IMR-90 (cell line): Measurements from ENCODE around the gene GLDC. TPM values are rescaled to one million over a fixed set of nuclear protein-coding genes. Genes with fewer than 3 reads are reported as not detected.

ENCODE experiments used
- ATAC-seq: fragments of 200-7000 bp; cut with Tn5 transposase; 2 replicates; pipeline ENCODE4 v1.9.1; 2020; ENCODE audit warnings: low read depth, mild to moderate bottlenecking, moderate library complexity
- BruUV-seq: library from RNA; stranded (reverse); fragments of 400-500 nt; replicated peaks from 2 replicates; lab custom pipeline; 2021; lab: Mats Ljungman, UMichigan
- CTCF ChIA-PET: fragments of 300-600 bp; formaldehyde crosslinking; extraction: SDS; loops from one replicate; lab custom pipeline; 2021; ENCODE audit warnings: antibody characterized with exemption; lab: Yijun Ruan, JAX
- POLR2A ChIA-PET: fragments of 300-600 bp; sonication (Branson Sonifier 250); formaldehyde crosslinking; loops from one replicate; lab custom pipeline; 2022; ENCODE audit warnings: antibody characterized with exemption; ENCODE audit not compliant: unreplicated experiment; lab: Charles Lee
- DNase-seq: peaks from one replicate; pipeline ENCODE4 v3.0.0; 2013
- H2AFZ ChIP-seq: replicated peaks from 2 replicates; pipeline ENCODE3; 2013; ENCODE audit warnings: low read length, mild to moderate bottlenecking; ENCODE audit not compliant: poor library complexity
- H2AK5ac ChIP-seq: 2 replicates; pipeline ENCODE4 v1.6.1; 2013; ENCODE audit warnings: low read depth, low read length, inconsistent platforms
- H2AK9ac ChIP-seq: replicated peaks from 2 replicates; pipeline ENCODE3; 2013; ENCODE audit warnings: mild to moderate bottlenecking, low read depth, low read length, moderate library complexity; ENCODE audit not compliant: poor library complexity
- H2BK120ac ChIP-seq: 2 replicates; pipeline ENCODE4 v1.6.1; 2013; ENCODE audit warnings: low read depth, low read length, inconsistent platforms
- H2BK15ac ChIP-seq: 3 replicates; pipeline ENCODE4 v1.6.1; 2013; ENCODE audit warnings: low read depth, low read length, inconsistent platforms
- H2BK20ac ChIP-seq: 2 replicates; pipeline ENCODE4 v1.6.1; 2013; ENCODE audit warnings: low read depth, mild to moderate bottlenecking, inconsistent platforms, low read length, moderate library complexity
- H2BK5ac ChIP-seq: 2 replicates; pipeline ENCODE4 v1.6.1; 2013; ENCODE audit warnings: mild to moderate bottlenecking, low read depth, low read length, inconsistent platforms; ENCODE audit not compliant: poor library complexity, severe bottlenecking
- H3K14ac ChIP-seq: replicated peaks from 2 replicates; pipeline ENCODE4 v1.6.1; 2013; ENCODE audit warnings: low read depth, low read length, inconsistent platforms
- H3K18ac ChIP-seq: 2 replicates; pipeline ENCODE4 v1.6.1; 2013; ENCODE audit warnings: low read depth, low read length, control low read depth
- H3K23ac ChIP-seq: 2 replicates; pipeline ENCODE4 v1.6.1; 2013; ENCODE audit warnings: low read depth, low read length, inconsistent platforms
- H3K27ac ChIP-seq: 2 replicates; pipeline ENCODE4 v1.5.1; 2013; ENCODE audit warnings: mild to moderate bottlenecking, control low read depth, low read length; ENCODE audit not compliant: insufficient read depth
- H3K27me3 ChIP-seq: 2 replicates; pipeline ENCODE4 v1.6.1; 2013; ENCODE audit warnings: low read length; ENCODE audit not compliant: control insufficient read depth, insufficient read depth
- H3K36me3 ChIP-seq: 2 replicates; pipeline ENCODE4 v1.6.1; 2013; ENCODE audit warnings: low read length, mixed read lengths; ENCODE audit not compliant: control insufficient read depth, insufficient read depth
- H3K4ac ChIP-seq: 2 replicates; pipeline ENCODE4 v1.6.1; 2013; ENCODE audit warnings: low read depth, low read length, inconsistent platforms
- H3K4me1 ChIP-seq: 2 replicates; pipeline ENCODE4 v1.6.1; 2013; ENCODE audit warnings: low read length, mixed read lengths; ENCODE audit not compliant: control insufficient read depth, insufficient read depth
- H3K4me2 ChIP-seq: 2 replicates; pipeline ENCODE4 v1.6.1; 2013; ENCODE audit warnings: low read depth, mild to moderate bottlenecking, control low read depth, low read length, moderate library complexity
- H3K4me3 ChIP-seq: 2 replicates; pipeline ENCODE4 v1.5.1; 2013; ENCODE audit warnings: low read depth, mild to moderate bottlenecking, control low read depth, low read length, moderate library complexity; ENCODE audit not compliant: insufficient read depth
- H3K56ac ChIP-seq: 2 replicates; pipeline ENCODE4 v1.6.1; 2013; ENCODE audit warnings: low read length, inconsistent platforms; ENCODE audit not compliant: insufficient read depth; ENCODE audit errors: extremely low read depth
- H3K79me1 ChIP-seq, 2 experiments: 2 replicates each; pipeline ENCODE4 v1.6.1; 2013; ENCODE audit warnings: low read length in 2 of 2, inconsistent platforms in 1 of 2, low read depth in 1 of 2
- H3K9ac ChIP-seq: 2 replicates; pipeline ENCODE4 v1.6.1; 2013; ENCODE audit warnings: low read depth, low read length, control low read depth
- H3K9me1 ChIP-seq: 2 replicates; pipeline ENCODE4 v1.6.1; 2013; ENCODE audit warnings: low read length, inconsistent platforms; ENCODE audit not compliant: insufficient read depth
- H3K9me3 ChIP-seq: 2 replicates; pipeline ENCODE4 v1.6.1; 2013; ENCODE audit warnings: low read length; ENCODE audit not compliant: control insufficient read depth, insufficient read depth
- H4K20me1 ChIP-seq: 2 replicates; pipeline ENCODE4 v1.6.1; 2013; ENCODE audit warnings: low read length, inconsistent platforms; ENCODE audit not compliant: insufficient read depth
- H4K5ac ChIP-seq: 2 replicates; pipeline ENCODE4 v1.6.1; 2013; ENCODE audit warnings: mild to moderate bottlenecking, low read depth, low read length, control low read depth
- H4K8ac ChIP-seq, 2 experiments: 2 replicates each; pipeline ENCODE4 v1.6.1; 2013; ENCODE audit warnings: low read depth in 2 of 2, low read length in 2 of 2, control low read depth in 1 of 2, inconsistent platforms in 1 of 2
- H4K91ac ChIP-seq: 2 replicates; pipeline ENCODE4 v1.6.1; 2013; ENCODE audit warnings: low read depth, low read length, inconsistent platforms; ENCODE audit not compliant: insufficient read depth
- BHLHE40 ChIP-seq: fragments of 150-350 bp; IDR thresholded peaks from 2 replicates; pipeline ENCODE4 v1.6.1; 2016; ENCODE audit warnings: mild to moderate bottlenecking, low read depth, low read length
- CEBPB ChIP-seq: IDR thresholded peaks from 2 replicates; pipeline ENCODE4 v1.6.1; 2012; ENCODE audit warnings: low read depth, low read length, improper control_type of control experiment
- CHD1 ChIP-seq: IDR thresholded peaks from 2 replicates; pipeline ENCODE4 v1.6.1; 2012; ENCODE audit warnings: low read depth, low read length, improper control_type of control experiment
- ELK1 ChIP-seq: fragments of 150-350 bp; IDR thresholded peaks from 2 replicates; pipeline ENCODE4 v1.6.1; 2016; ENCODE audit warnings: low read depth, mild to moderate bottlenecking, low read length, moderate library complexity, borderline replicate concordance
- FOS ChIP-seq: fragments of 150-350 bp; IDR thresholded peaks from 2 replicates; pipeline ENCODE4 v1.6.1; 2016; ENCODE audit warnings: low read depth, low read length
- MAFK ChIP-seq: IDR thresholded peaks from 2 replicates; pipeline ENCODE4 v1.6.1; 2012; ENCODE audit warnings: low read depth, low read length, improper control_type of control experiment
- MAZ ChIP-seq: IDR thresholded peaks from 2 replicates; pipeline ENCODE4 v1.6.1; 2012; ENCODE audit warnings: low read depth, mild to moderate bottlenecking, low read length, improper control_type of control experiment, moderate library complexity, borderline replicate concordance
- MXI1 ChIP-seq: IDR thresholded peaks from 2 replicates; pipeline ENCODE4 v1.6.1; 2012; ENCODE audit warnings: low read depth, mild to moderate bottlenecking, low read length, moderate library complexity, borderline replicate concordance
- NFE2L2 ChIP-seq: fragments of 150-350 bp; IDR thresholded peaks from 2 replicates; pipeline ENCODE4 v1.6.1; 2016; ENCODE audit warnings: low read depth, mild to moderate bottlenecking, low read length
- POLR2A ChIP-seq: IDR thresholded peaks from 2 replicates; pipeline ENCODE4 v1.6.1; 2012; ENCODE audit warnings: mild to moderate bottlenecking, low read depth, low read length
- RAD21 ChIP-seq: IDR thresholded peaks from 2 replicates; pipeline ENCODE4 v1.6.1; 2012; ENCODE audit warnings: low read length, improper control_type of control experiment
- RCOR1 ChIP-seq: IDR thresholded peaks from 2 replicates; pipeline ENCODE4 v1.6.1; 2012; ENCODE audit warnings: mild to moderate bottlenecking, low read length, improper control_type of control experiment; ENCODE audit not compliant: insufficient replicate concordance
- RFX5 ChIP-seq: IDR thresholded peaks from 2 replicates; pipeline ENCODE4 v1.8.0; 2012; ENCODE audit warnings: low read depth, mild to moderate bottlenecking, low read length, moderate library complexity
- SMC3 ChIP-seq: fragments of 150-350 bp; IDR thresholded peaks from 2 replicates; pipeline ENCODE4 v1.6.1; 2016; ENCODE audit warnings: low read depth, mild to moderate bottlenecking, antibody characterized with exemption, low read length, moderate library complexity
- USF2 ChIP-seq: fragments of 150-350 bp; IDR thresholded peaks from 2 replicates; pipeline ENCODE4 v1.6.1; 2017; ENCODE audit warnings: mild to moderate bottlenecking, antibody characterized with exemption, low read length, low read depth
- WGBS, 2 experiments: methylation state at CpG; one replicate each; pipeline versions ENCODE4 v1.1.5 to v1.1.7; 2013; ENCODE audit warnings: missing lambda C conversion rate in 2 of 2; ENCODE audit not compliant: insufficient read length in 1 of 2; ENCODE audit errors: extremely low coverage in 2 of 2; 5-methylcytosine and 5-hydroxymethylcytosine counted together
- dilution Hi-C: fragments of 300-500 bp; cut with HindIII; formaldehyde crosslinking; loops from one replicate; pipeline ENCODE4 v1.14.3; 2018; ENCODE audit warnings: low sequenced_read_pairs; ENCODE audit not compliant: unreplicated experiment
- in situ Hi-C: fragments of 300-500 bp; cut with MboI; formaldehyde crosslinking; loops from 3 replicates; pipeline ENCODE4 v1.14.3; 2019; ENCODE audit warnings: low sequenced_read_pairs, inconsistent platforms, mixed read lengths
- intact Hi-C: fragments of 100-400 bp; cut with micrococcal nuclease; formaldehyde crosslinking; loops from 2 replicates; pipeline ENCODE4 v1.10.0; 2022
- polyA plus RNA-seq, 3 experiments: library from polyadenylated mRNA; depleted of rRNA; stranded (reverse); fragments of >200 nt; gene quantifications; 2 replicates each; pipeline ENCODE4 v1.2.3, GENCODE V29; 2012; ENCODE audit warnings: low replicate concordance in 1 of 3
- total RNA-seq: library from RNA; depleted of rRNA; stranded (reverse); fragments of >200 nt; gene quantifications from 2 replicates; pipeline ENCODE4 v1.2.3, GENCODE V29; 2012
- TF ChIP-seq, protein P1 (sequence below): conservative IDR thresholded peaks from 2 replicates; pipeline ENCODE4 v1.5.1; 2012; ENCODE audit warnings: mild to moderate bottlenecking, low read depth, low read length, improper control_type of control experiment

The GLDC gene
- total and polyA plus RNA-seq, 2 of the 4 experiments (the other 2 are of a cell fraction) = 0.36 to 0.50 TPM

DNA sequence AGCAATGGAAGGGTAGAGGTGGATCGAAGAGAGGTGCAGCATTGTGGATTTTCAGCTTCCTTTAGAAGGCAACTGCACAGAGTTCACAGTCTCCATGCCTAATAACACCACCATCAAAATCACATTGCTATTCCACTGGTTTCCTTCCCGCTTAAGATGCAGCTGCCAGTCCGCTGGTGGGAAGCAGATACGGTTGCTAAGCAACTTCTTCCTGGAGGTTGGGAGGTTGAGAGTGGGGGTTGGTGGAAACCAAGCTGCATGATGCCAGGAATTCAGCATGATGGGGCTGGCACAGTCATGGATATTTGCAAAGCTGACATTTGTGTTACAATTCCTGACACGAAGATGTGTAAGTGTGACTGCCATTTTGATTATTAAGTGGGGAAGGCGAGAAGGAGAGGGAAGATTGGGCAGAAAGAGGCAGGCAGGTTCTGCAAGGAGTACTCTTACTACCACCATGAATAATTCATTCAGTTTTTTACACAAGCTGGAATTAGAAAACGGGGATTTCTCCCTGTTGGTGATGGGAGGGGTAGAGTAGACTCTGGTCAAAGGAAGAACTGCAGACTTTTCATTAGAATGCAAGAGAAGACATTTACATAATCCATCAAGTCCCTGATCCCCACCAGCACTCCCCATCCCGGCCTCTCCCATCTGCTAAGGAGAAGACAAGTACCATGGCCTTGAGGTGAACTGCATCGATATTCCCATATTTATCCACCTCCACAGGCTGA, 87.5 kb downstream of the GLDC start:
- no peak overlapping the region for H3K18ac ChIP-seq
- H3K9ac ChIP-seq = no peak overlapping the region
- no peak overlapping the region for H3K14ac ChIP-seq
- H3K4me3 ChIP-seq = no peak overlapping the region
- no peak for DNase-seq
- peaks cover 2% of the 10 kb centered on the region; the same call in 1 of the 2 replicates for H3K4me1 ChIP-seq
- H2AK5ac ChIP-seq = 0 out of 2 replicates have a peak overlapping the region, but pooled peaks have one; percentile 16
- no peak overlapping the region for H2BK20ac ChIP-seq
- no peaks in the 10 kb centered on the region for H3K79me1 ChIP-seq
- H3K9me3 ChIP-seq = no peaks in the 10 kb centered on the region
- H4K20me1 ChIP-seq = no peaks in the 10 kb centered on the region
- TF ChIP-seq USF2 (no peak), ELK1 (no peak), FOS (no peak), MAZ (no peak), SMC3 (no peak), NFE2L2 (no peak), MAFK (no peak), CEBPB (no peak), MXI1 (no peak), RAD21 (no peak), CHD1 (no peak), RFX5 (no peak), RCOR1 (no peak), POLR2A (no peak), BHLHE40 (no peak)
- TF ChIP-seq, protein P1, sequence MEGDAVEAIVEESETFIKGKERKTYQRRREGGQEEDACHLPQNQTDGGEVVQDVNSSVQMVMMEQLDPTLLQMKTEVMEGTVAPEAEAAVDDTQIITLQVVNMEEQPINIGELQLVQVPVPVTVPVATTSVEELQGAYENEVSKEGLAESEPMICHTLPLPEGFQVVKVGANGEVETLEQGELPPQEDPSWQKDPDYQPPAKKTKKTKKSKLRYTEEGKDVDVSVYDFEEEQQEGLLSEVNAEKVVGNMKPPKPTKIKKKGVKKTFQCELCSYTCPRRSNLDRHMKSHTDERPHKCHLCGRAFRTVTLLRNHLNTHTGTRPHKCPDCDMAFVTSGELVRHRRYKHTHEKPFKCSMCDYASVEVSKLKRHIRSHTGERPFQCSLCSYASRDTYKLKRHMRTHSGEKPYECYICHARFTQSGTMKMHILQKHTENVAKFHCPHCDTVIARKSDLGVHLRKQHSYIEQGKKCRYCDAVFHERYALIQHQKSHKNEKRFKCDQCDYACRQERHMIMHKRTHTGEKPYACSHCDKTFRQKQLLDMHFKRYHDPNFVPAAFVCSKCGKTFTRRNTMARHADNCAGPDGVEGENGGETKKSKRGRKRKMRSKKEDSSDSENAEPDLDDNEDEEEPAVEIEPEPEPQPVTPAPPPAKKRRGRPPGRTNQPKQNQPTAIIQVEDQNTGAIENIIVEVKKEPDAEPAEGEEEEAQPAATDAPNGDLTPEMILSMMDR = no peak
- WGBS, 2 experiments = no CpG with 5 or more reads among the region's 9 CpGs
- dilution Hi-C loops (no loop called here), in situ Hi-C loops (no loop called here), intact Hi-C loops (no loop called here)
- H4K91ac ChIP-seq = no peak overlapping the region
- no peak overlapping the region for H4K5ac ChIP-seq
- no peak for ATAC-seq
- POLR2A ChIA-PET = no interaction called here
- no peak overlapping the region for H4K8ac ChIP-seq
- no peak overlapping the region for H3K23ac ChIP-seq
- H2BK120ac ChIP-seq = no peak overlapping the region
- H3K27ac ChIP-seq = no peak overlapping the region
- no peak overlapping the region for H2BK5ac ChIP-seq
- no peak overlapping the region for H2AFZ ChIP-seq
- H3K36me3 ChIP-seq = no peaks in the 10 kb centered on the region
- CTCF ChIA-PET = interaction anchor here (0.7 kb wide), 1 partner anchor 1576 kb away, joined by 3 read pairs; no protein-coding TSS in a partner anchor
- no peak overlapping the region for H3K4me2 ChIP-seq
- no TSS peak for BruUV-seq
- no peak overlapping the region for H2AK9ac ChIP-seq
- no peak overlapping the region for H2BK15ac ChIP-seq
- H3K27me3 ChIP-seq = no peaks in the 10 kb centered on the region
- H3K56ac ChIP-seq = no peak overlapping the region
- H3K9me1 ChIP-seq = no peaks in the 10 kb centered on the region
- H3K4ac ChIP-seq = no peak overlapping the region
